LNCAP (cell line): ENCODE data around the gene PRSS56.

Experiments used
- TF ChIP-seq, protein P1 (sequence below): fragments of 450-650 bp; IDR thresholded peaks from 2 replicates; pipeline ENCODE4 v1.5.1; 2017; ENCODE audit warnings: mild to moderate bottlenecking

The PRSS56 gene

DNA sequence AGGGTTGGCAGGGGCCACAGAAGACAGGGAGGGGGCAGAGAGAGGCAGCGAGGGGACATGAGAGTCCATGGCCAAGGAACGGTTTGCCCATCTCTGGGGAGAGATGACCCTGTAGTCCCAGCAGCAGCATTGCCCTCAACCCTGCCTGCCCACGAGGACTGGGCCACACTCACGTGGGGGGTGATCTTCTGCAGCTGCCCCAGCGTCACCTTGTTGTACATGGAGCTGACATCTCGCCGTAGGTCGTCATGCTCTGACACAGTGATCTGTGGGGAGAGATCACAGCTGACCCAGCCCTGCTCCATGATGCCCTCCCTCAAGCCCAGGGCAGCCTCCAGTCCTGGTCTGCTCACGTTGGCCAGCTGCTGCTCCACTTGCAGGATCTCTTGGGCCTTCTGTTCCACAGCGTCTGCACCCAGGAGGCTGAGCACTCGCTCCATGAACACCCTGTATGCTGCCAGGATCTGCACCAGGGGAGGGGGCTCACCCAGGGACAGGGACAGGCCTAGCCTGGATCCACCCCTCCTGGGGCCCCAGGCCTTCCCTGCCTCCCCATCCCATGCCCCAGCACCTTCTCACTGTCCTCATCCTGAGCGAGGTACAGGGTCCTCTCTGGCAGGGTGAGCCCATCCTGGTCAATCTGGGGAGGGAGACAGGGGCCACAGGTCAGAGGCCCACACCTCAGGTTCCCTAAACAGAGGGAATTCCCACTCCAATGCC, 35.4 kb upstream of the PRSS56 start:
- TF ChIP-seq, protein P1, sequence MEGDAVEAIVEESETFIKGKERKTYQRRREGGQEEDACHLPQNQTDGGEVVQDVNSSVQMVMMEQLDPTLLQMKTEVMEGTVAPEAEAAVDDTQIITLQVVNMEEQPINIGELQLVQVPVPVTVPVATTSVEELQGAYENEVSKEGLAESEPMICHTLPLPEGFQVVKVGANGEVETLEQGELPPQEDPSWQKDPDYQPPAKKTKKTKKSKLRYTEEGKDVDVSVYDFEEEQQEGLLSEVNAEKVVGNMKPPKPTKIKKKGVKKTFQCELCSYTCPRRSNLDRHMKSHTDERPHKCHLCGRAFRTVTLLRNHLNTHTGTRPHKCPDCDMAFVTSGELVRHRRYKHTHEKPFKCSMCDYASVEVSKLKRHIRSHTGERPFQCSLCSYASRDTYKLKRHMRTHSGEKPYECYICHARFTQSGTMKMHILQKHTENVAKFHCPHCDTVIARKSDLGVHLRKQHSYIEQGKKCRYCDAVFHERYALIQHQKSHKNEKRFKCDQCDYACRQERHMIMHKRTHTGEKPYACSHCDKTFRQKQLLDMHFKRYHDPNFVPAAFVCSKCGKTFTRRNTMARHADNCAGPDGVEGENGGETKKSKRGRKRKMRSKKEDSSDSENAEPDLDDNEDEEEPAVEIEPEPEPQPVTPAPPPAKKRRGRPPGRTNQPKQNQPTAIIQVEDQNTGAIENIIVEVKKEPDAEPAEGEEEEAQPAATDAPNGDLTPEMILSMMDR, result no peak

- TF ChIP-seq, protein P1, result no peak
Measured at GRCh38 chr2:232485348-232485756, 34.8 kb upstream of the PRSS56 start.

- TF ChIP-seq, protein P1, result no peak
Measured at GRCh38 chr2:232485757-232486557, 34.2 kb upstream of the PRSS56 start.

DNA sequence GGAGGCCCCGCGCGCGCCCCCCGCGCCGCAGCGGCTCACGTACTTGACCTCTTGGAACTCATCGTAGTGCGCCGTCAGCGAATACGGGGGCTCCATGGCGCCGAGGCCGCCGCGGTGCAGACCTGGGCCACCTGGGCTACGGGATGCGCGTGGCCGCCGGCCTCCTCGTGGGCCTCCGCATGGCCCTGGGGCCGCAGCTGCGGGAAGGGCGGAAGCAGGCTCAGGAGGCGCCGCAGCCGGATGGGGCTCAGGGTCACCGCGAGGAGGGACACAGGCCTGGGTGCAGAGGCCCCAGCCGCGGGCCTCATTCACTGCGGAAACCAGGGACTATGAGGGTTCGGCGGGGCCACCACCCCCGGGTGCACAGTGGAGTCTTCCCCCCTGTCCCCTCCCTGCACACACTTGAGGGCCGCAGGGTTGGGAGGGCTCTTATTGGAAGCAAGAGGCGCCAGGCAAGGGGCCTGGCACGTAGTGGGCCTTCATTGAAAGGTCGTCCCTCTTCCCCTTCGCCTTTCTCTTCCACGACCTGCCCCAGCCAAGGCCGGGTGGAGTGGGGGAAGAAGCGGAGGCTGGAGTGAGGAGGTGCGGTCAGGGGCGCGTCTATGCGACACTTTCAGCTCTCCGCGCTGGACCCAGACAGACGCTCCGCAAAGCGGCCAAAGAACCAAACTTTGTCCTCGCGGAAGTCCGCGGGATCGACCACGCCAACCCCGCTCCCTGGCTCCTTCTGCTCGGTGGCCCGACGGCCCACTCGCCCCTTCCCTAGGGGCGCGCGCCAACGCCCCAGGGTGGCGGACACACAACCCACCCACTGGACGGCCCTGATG, 33.4 kb upstream of the PRSS56 start:
- TF ChIP-seq, protein P1, result no peak

DNA sequence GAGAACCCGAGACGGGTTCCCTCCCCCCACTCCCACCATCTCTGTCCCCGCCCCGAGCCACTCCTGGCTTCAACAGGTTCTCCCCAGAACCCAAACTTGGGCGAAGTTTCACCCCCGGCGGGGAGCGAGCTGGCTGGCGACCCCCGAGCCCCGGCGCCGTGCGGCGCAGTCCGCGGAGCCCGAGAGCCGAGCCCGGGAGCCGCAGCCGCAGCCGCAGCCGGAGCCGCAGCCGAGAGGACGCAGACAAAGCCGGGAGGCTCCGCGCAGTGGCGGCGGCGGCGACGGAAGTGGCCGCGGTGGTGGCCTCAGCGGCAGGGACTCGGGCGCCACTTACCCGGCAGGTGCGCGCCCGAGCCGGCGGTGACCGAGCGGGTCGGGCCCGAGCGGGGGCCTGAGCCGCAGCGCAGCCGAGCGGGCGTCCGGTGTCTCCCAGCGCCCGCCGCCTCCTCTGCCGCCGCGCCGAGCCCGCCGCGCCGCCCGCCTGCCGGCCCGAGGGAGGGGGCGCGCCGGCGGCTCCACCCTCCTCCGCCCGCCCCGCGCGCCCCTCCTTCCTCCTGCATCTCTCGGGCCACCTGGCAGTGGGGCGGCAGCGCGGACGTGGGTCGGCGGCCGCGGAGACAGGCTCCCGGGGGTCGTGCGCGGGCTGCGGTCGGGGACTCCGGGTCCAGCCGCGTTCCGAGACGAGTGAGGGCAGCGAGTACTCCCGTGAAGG, 32.6 kb upstream of the PRSS56 start, which contains the start of gene ECEL1:
Gene ECEL1 (minus strand): TSS at position 450 of the 712 bp plus-strand sequence. CDS start 1,181 bp downstream, outside the sequence.
- TF ChIP-seq, protein P1, result no peak

- TF ChIP-seq, protein P1, result no peak
Measured at GRCh38 chr2:232488097-232488711, 32.0 kb upstream of the PRSS56 start.
